ENCODE measurements around the gene RTTN. TPM values are rescaled to one million over a fixed set of nuclear protein-coding genes. Genes with fewer than 3 reads are reported as not detected.

Gene RTTN
- polyA plus RNA-seq, 1 of the 3 experiments (the other 2 are of a cell fraction), result 4.7 TPM

DNA sequence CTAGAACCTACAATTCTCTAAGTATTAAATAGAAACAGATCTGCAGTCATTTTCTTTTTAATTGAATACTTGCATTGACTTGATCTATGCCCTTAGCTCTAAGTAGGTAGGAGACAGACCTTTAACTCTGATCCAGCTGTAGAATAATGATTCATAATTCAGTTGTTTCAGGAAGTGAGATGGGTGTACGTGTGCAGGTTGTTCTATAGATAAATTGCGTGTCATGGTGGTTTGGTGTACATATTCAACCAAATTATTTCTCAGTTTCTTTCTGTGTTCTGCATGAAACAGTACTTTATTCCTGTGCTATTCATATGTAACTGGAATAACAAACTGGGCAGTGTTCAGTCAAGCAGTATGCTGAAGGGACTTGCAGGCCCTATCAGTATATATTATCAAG, 223.5 kb downstream of the RTTN start:
- Histone ChIP-seq H3F3A (replicated peaks; ENCODE audit: insufficient read depth) (no peaks in the 10 kb centered on the region), H3K27ac (ENCODE audit: low read depth in 2 of 2, low read length in 1 of 2) (no peak overlapping the region), H3K4me3 (ENCODE audit: low read depth in 2 of 2, low read length in 1 of 2) (no peak overlapping the region), H3K9me3 (no peaks in the 10 kb centered on the region), H2AFZ (ENCODE audit: low read depth) (no peak overlapping the region), H3K79me2 (ENCODE audit: insufficient read depth) (no peaks in the 10 kb centered on the region), H3K9ac (no peak overlapping the region), H3K27me3 (ENCODE audit: insufficient read depth) (no peaks in the 10 kb centered on the region), H3K4me1 (ENCODE audit: control insufficient read depth in 1 of 2, insufficient read depth in 2 of 2, low read depth in 1 of 2, low read length in 1 of 2) (peaks cover 0 to 6% of the 10 kb centered on the region in 2 experiments; a peak in 2 of 4 replicates), H3K9me2 (no peaks in the 10 kb centered on the region), H3K36me3 (replicated peaks in 1 of 2; ENCODE audit: control insufficient read depth in 1 of 2, insufficient read depth in 2 of 2, low read length in 1 of 2) (peaks cover 0 to 3% of the 10 kb centered on the region in 2 experiments), H4K20me1 (ENCODE audit: insufficient read depth) (no peaks in the 10 kb centered on the region), H3K4me2 (no peak overlapping the region)
- WGBS (ENCODE audit: low lambda C conversion rate), result 93% methylated on average over 2 of the region's 2 CpGs
- ChIA-PET POLR2A (no interaction called here), CTCF (no interaction called here)
- no peak for DNase-seq
- no peak for TF ChIP-seq ELF1 (IDR thresholded peaks at IDR 0.05)
- TF ChIP-seq EP300 (IDR thresholded peaks at IDR 0.05; ENCODE audit: borderline replicate concordance in 1 of 2, low read depth in 1 of 2, low read length in 1 of 2), result no peak
- TF ChIP-seq, protein P1, sequence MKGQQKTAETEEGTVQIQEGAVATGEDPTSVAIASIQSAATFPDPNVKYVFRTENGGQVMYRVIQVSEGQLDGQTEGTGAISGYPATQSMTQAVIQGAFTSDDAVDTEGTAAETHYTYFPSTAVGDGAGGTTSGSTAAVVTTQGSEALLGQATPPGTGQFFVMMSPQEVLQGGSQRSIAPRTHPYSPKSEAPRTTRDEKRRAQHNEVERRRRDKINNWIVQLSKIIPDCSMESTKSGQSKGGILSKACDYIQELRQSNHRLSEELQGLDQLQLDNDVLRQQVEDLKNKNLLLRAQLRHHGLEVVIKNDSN (IDR thresholded peaks at IDR 0.05; ENCODE audit: borderline replicate concordance, low read depth), result no peak
- no peak for TF ChIP-seq RCOR1 (IDR thresholded peaks at IDR 0.05; ENCODE audit: low read length)
- no peak for TF ChIP-seq CHD2 (IDR thresholded peaks at IDR 0.05; ENCODE audit: low read length, partially characterized antibody)
- no peak for TF ChIP-seq SMC3 (IDR thresholded peaks at IDR 0.05; ENCODE audit: low read depth, low read length)
- TF ChIP-seq, protein P2, sequence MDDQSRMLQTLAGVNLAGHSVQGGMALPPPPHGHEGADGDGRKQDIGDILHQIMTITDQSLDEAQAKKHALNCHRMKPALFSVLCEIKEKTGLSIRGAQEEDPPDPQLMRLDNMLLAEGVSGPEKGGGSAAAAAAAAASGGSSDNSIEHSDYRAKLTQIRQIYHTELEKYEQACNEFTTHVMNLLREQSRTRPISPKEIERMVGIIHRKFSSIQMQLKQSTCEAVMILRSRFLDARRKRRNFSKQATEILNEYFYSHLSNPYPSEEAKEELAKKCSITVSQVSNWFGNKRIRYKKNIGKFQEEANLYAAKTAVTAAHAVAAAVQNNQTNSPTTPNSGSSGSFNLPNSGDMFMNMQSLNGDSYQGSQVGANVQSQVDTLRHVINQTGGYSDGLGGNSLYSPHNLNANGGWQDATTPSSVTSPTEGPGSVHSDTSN (IDR thresholded peaks at IDR 0.05), result no peak
- TF ChIP-seq, protein P3, sequence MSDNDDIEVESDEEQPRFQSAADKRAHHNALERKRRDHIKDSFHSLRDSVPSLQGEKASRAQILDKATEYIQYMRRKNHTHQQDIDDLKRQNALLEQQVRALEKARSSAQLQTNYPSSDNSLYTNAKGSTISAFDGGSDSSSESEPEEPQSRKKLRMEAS (IDR thresholded peaks at IDR 0.05; ENCODE audit: low read depth), result no peak
- TF ChIP-seq RAD21 (IDR thresholded peaks at IDR 0.05; ENCODE audit: low read length), result no peak
- no peak for TF ChIP-seq MEF2A (IDR thresholded peaks at IDR 0.05; ENCODE audit: borderline replicate concordance, low read depth)
- no peak for TF ChIP-seq GABPA (IDR thresholded peaks at IDR 0.05; ENCODE audit: low read depth)
- TF ChIP-seq, protein P4, sequence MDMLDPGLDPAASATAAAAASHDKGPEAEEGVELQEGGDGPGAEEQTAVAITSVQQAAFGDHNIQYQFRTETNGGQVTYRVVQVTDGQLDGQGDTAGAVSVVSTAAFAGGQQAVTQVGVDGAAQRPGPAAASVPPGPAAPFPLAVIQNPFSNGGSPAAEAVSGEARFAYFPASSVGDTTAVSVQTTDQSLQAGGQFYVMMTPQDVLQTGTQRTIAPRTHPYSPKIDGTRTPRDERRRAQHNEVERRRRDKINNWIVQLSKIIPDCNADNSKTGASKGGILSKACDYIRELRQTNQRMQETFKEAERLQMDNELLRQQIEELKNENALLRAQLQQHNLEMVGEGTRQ (IDR thresholded peaks at IDR 0.05; ENCODE audit: borderline replicate concordance, low read depth, low read length), result no peak
- TF ChIP-seq NFIC (IDR thresholded peaks at IDR 0.05; ENCODE audit: borderline replicate concordance), result no peak
- no peak for TF ChIP-seq JUND (IDR thresholded peaks at IDR 0.05)
- no peak for TF ChIP-seq TEAD4 (IDR thresholded peaks at IDR 0.05; ENCODE audit: borderline replicate concordance, insufficient read depth)

All from SK-N-SH (cell line).